HEK293 (cell line): Measurements from ENCODE around the gene CC2D2B.
"Not testable (repeated sequence)": the region's sequence is repeated elsewhere in the genome, so short reads cannot be mapped to it uniquely, and the experiment has no call there.

ENCODE experiments used
- CTCF ChIA-PET: fragments of 350-600 bp; formaldehyde crosslinking; extraction: SDS; loops from one replicate; lab custom pipeline; 2021; ENCODE audit warnings: antibody characterized with exemption; lab: Yijun Ruan, JAX
- POLR2A ChIA-PET: fragments of 300-600 bp; formaldehyde crosslinking; extraction: SDS; loops from one replicate; lab custom pipeline; 2020; ENCODE audit warnings: antibody characterized with exemption, inconsistent platforms; lab: Yijun Ruan, JAX
- H3K27ac ChIP-seq: fragments of 200-500 bp; sonication (Bioruptor generic); 2 replicates; pipeline ENCODE4 v1.5.1; 2014; ENCODE audit warnings: low read depth, low read length, control low read depth, inconsistent platforms; ENCODE audit errors: extremely low read depth
- H3K36me3 ChIP-seq, 2 experiments: fragments of 200-500 bp in 1 of 2; sonication (Bioruptor generic) in 1 of 2; 1 replicate in 1 of 2; 2 replicates in 1 of 2; pipeline ENCODE4 v1.5.1; 2014 to 2017; ENCODE audit warnings: inconsistent platforms in 2 of 2, low read length in 2 of 2; ENCODE audit not compliant: control insufficient read depth in 2 of 2, insufficient read depth in 1 of 2
- H3K4me1 ChIP-seq: fragments of 200-500 bp; sonication (Bioruptor generic); 2 replicates; pipeline ENCODE4 v1.5.1; 2014; ENCODE audit warnings: mild to moderate bottlenecking, low read length, inconsistent platforms; ENCODE audit not compliant: control insufficient read depth, insufficient read depth
- H3K4me3 ChIP-seq: 2 replicates; pipeline ENCODE4 v1.5.1; 2011; ENCODE audit warnings: low read depth, mild to moderate bottlenecking, control low read depth, low read length, moderate library complexity
- H3K9me3 ChIP-seq: fragments of 200-500 bp; sonication (Bioruptor generic); 2 replicates; pipeline ENCODE4 v1.5.1; 2014; ENCODE audit warnings: low read depth, low read length, inconsistent platforms; ENCODE audit not compliant: control insufficient read depth, insufficient read depth
- EGR2 ChIP-seq: fragments of 450-650 bp; formaldehyde crosslinking; IDR thresholded peaks from 2 replicates; pipeline ENCODE4 v1.5.1; 2016; ENCODE audit warnings: low read depth, missing biosample characterization, missing genetic modification characterization
- SP2 ChIP-seq: fragments of 450-650 bp; formaldehyde crosslinking; IDR thresholded peaks from 2 replicates; pipeline ENCODE4 v1.5.1; 2016; ENCODE audit warnings: missing biosample characterization, missing genetic modification characterization
- ZEB2 ChIP-seq: fragments of 450-650 bp; formaldehyde crosslinking; IDR thresholded peaks from 2 replicates; pipeline ENCODE4 v1.5.1; 2016; ENCODE audit warnings: missing biosample characterization, missing genetic modification characterization
- ZNF112 ChIP-seq: fragments of 450-650 bp; formaldehyde crosslinking; IDR thresholded peaks from 2 replicates; pipeline ENCODE4 v1.5.0; 2017; ENCODE audit warnings: missing biosample characterization, missing genetic modification characterization
- ZNF121 ChIP-seq: fragments of 450-650 bp; formaldehyde crosslinking; IDR thresholded peaks from 2 replicates; pipeline ENCODE4 v1.5.1; 2016; ENCODE audit warnings: missing biosample characterization, missing genetic modification characterization
- ZNF140 ChIP-seq: fragments of 450-650 bp; formaldehyde crosslinking; IDR thresholded peaks from 2 replicates; pipeline ENCODE4 v1.5.1; 2016; ENCODE audit warnings: missing biosample characterization, missing genetic modification characterization
- ZNF223 ChIP-seq: fragments of 450-650 bp; formaldehyde crosslinking; IDR thresholded peaks from 2 replicates; pipeline ENCODE4 v1.5.1; 2016; ENCODE audit warnings: missing biosample characterization, missing genetic modification characterization
- ZNF302 ChIP-seq: fragments of 450-650 bp; formaldehyde crosslinking; IDR thresholded peaks from 2 replicates; pipeline ENCODE4 v1.5.1; 2016; ENCODE audit warnings: missing biosample characterization, missing genetic modification characterization, low read depth
- ZNF335 ChIP-seq: fragments of 450-650 bp; formaldehyde crosslinking; conservative IDR thresholded peaks from 2 replicates; pipeline ENCODE4 v1.5.1; 2016; ENCODE audit warnings: missing biosample characterization, missing genetic modification characterization
- ZNF529 ChIP-seq: fragments of 450-650 bp; formaldehyde crosslinking; IDR thresholded peaks from 2 replicates; pipeline ENCODE4 v1.5.1; 2017; ENCODE audit warnings: missing genetic modification characterization, missing biosample characterization; ENCODE audit not compliant: insufficient replicate concordance
- ZNF585B ChIP-seq: fragments of 450-650 bp; formaldehyde crosslinking; IDR thresholded peaks from 2 replicates; pipeline ENCODE4 v1.5.1; 2016; ENCODE audit warnings: missing biosample characterization, missing genetic modification characterization
- ZNF664 ChIP-seq: fragments of 450-650 bp; formaldehyde crosslinking; IDR thresholded peaks from 2 replicates; pipeline ENCODE4 v1.5.1; 2016; ENCODE audit warnings: missing biosample characterization, missing genetic modification characterization
- ZNF707 ChIP-seq: fragments of 450-650 bp; formaldehyde crosslinking; IDR thresholded peaks from 2 replicates; pipeline ENCODE4 v1.5.1; 2016; ENCODE audit warnings: missing biosample characterization, missing genetic modification characterization
- ZNF747 ChIP-seq: fragments of 450-650 bp; formaldehyde crosslinking; IDR thresholded peaks from 2 replicates; pipeline ENCODE4 v1.5.1; 2016; ENCODE audit warnings: missing biosample characterization, missing genetic modification characterization
- ZNF785 ChIP-seq: fragments of 450-650 bp; formaldehyde crosslinking; IDR thresholded peaks from 2 replicates; pipeline ENCODE4 v1.5.1; 2016; ENCODE audit warnings: missing biosample characterization, missing genetic modification characterization
- ZXDB ChIP-seq: fragments of 450-650 bp; formaldehyde crosslinking; IDR thresholded peaks from 2 replicates; pipeline ENCODE4 v1.5.1; 2016; ENCODE audit warnings: missing biosample characterization, missing genetic modification characterization
- TF ChIP-seq, protein P1 (sequence below): fragments of 450-650 bp; formaldehyde crosslinking; IDR thresholded peaks from 2 replicates; pipeline ENCODE4 v1.5.1; 2016; ENCODE audit warnings: missing biosample characterization, missing genetic modification characterization
- TF ChIP-seq, protein P2 (sequence below): fragments of 450-650 bp; formaldehyde crosslinking; IDR thresholded peaks from 2 replicates; pipeline ENCODE4 v1.5.1; 2016; ENCODE audit warnings: missing biosample characterization, missing genetic modification characterization
- TF ChIP-seq, protein P3 (sequence below): fragments of 450-650 bp; formaldehyde crosslinking; IDR thresholded peaks from 2 replicates; pipeline ENCODE4 v1.5.1; 2016; ENCODE audit warnings: missing biosample characterization, missing genetic modification characterization
- TF ChIP-seq, protein P4 (sequence below): fragments of 450-650 bp; formaldehyde crosslinking; IDR thresholded peaks from 2 replicates; pipeline ENCODE4 v1.5.1; 2016; ENCODE audit warnings: missing biosample characterization, missing genetic modification characterization

The CC2D2B gene

DNA sequence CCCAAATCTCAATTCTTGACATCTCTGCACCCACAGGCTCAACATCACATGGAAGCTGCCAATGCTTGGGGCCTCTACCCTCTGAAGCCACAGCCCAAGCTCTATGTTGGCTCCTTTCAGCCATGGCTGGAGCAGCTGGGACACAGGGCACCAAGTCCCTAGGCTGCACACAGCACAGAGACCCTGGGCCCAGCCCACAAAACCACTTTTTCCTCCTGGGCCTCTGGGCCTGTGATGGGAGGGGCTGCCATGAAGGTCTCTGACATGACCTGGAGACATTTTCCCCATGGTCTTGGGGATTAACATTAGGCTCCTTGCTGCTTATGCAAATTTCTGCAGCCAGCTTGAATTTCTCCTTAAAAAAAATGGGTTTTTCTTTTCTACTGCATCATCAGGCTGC is 33.0 kb upstream of the CC2D2B start:
- H3K9me3 ChIP-seq, H3K27ac ChIP-seq, H3K4me3 ChIP-seq, H3K4me1 ChIP-seq, POLR2A ChIA-PET: not testable (repeated sequence)
- H3K36me3 ChIP-seq: peaks cover 0 to 26% of the 10 kb centered on the region in 2 experiments; a peak in 2 of 3 replicates
- TF ChIP-seq ZNF585B: peak; percentile 96
- CTCF ChIA-PET: interaction anchor here (1.1 kb wide), 1 partner anchor 8 kb away, joined by 4 read pairs; no protein-coding TSS in a partner anchor

DNA sequence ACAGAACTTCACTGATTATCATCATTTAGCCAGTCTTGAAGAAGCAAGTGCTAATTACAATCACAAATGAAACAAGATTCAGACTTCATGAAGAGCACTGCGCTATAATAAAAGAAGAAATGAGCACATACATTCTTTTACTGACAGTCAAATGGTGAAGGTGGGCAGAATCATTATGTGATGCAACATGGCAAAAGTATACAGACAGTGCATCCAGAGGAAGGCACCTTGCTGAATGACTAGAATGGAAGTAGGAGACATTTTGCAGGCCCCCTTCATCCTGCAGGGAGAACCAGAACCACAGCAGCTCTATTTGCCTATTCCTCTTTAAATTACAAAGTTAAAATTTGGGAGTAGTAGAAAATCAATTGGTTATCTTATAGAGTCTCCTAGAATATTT is 31.0 kb upstream of the CC2D2B start:
- no peaks in the 10 kb centered on the region for H3K9me3 ChIP-seq
- no peak overlapping the region for H3K27ac ChIP-seq
- POLR2A ChIA-PET: no interaction called here
- no peak for TF ChIP-seq ZNF707 (tag by site-specific recombination)
- TF ChIP-seq ZNF664 (tag by site-specific recombination): no peak
- no peak for TF ChIP-seq ZNF121 (tag by site-specific recombination)
- no peak for TF ChIP-seq ZNF335 (tag by site-specific recombination)
- TF ChIP-seq, protein P1, sequence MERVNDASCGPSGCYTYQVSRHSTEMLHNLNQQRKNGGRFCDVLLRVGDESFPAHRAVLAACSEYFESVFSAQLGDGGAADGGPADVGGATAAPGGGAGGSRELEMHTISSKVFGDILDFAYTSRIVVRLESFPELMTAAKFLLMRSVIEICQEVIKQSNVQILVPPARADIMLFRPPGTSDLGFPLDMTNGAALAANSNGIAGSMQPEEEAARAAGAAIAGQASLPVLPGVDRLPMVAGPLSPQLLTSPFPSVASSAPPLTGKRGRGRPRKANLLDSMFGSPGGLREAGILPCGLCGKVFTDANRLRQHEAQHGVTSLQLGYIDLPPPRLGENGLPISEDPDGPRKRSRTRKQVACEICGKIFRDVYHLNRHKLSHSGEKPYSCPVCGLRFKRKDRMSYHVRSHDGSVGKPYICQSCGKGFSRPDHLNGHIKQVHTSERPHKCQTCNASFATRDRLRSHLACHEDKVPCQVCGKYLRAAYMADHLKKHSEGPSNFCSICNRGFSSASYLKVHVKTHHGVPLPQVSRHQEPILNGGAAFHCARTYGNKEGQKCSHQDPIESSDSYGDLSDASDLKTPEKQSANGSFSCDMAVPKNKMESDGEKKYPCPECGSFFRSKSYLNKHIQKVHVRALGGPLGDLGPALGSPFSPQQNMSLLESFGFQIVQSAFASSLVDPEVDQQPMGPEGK: no peak
- no peak for TF ChIP-seq ZNF223
- no peak for TF ChIP-seq ZNF785
- TF ChIP-seq EGR2: no peak
- TF ChIP-seq ZEB2 (tag by site-specific recombination): no peak
- TF ChIP-seq, protein P2, sequence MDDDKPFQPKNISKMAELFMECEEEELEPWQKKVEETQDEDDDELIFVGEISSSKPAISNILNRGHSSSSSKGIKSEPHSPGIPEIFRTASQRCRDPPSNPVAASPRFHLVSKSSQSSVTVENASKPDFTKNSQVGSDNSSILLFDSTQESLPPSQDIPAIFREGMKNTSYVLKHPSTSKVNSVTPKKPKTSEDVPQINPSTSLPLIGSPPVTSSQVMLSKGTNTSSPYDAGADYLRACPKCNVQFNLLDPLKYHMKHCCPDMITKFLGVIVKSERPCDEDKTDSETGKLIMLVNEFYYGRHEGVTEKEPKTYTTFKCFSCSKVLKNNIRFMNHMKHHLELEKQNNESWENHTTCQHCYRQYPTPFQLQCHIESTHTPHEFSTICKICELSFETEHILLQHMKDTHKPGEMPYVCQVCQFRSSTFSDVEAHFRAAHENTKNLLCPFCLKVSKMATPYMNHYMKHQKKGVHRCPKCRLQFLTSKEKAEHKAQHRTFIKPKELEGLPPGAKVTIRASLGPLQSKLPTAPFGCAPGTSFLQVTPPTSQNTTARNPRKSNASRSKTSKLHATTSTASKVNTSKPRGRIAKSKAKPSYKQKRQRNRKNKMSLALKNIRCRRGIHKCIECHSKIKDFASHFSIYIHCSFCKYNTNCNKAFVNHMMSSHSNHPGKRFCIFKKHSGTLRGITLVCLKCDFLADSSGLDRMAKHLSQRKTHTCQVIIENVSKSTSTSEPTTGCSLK (tag by site-specific recombination): no peak
- no peak for TF ChIP-seq ZXDB (tag by site-specific recombination)
- TF ChIP-seq ZNF747 (tag by site-specific recombination): no peak
- no peak for TF ChIP-seq ZNF302 (tag by site-specific recombination)
- TF ChIP-seq, protein P3, sequence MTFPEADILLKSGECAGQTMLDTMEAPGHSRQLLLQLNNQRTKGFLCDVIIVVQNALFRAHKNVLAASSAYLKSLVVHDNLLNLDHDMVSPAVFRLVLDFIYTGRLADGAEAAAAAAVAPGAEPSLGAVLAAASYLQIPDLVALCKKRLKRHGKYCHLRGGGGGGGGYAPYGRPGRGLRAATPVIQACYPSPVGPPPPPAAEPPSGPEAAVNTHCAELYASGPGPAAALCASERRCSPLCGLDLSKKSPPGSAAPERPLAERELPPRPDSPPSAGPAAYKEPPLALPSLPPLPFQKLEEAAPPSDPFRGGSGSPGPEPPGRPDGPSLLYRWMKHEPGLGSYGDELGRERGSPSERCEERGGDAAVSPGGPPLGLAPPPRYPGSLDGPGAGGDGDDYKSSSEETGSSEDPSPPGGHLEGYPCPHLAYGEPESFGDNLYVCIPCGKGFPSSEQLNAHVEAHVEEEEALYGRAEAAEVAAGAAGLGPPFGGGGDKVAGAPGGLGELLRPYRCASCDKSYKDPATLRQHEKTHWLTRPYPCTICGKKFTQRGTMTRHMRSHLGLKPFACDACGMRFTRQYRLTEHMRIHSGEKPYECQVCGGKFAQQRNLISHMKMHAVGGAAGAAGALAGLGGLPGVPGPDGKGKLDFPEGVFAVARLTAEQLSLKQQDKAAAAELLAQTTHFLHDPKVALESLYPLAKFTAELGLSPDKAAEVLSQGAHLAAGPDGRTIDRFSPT: no peak
- TF ChIP-seq ZNF529: no peak
- TF ChIP-seq ZNF140 (tag by site-specific recombination): no peak
- TF ChIP-seq, protein P4, sequence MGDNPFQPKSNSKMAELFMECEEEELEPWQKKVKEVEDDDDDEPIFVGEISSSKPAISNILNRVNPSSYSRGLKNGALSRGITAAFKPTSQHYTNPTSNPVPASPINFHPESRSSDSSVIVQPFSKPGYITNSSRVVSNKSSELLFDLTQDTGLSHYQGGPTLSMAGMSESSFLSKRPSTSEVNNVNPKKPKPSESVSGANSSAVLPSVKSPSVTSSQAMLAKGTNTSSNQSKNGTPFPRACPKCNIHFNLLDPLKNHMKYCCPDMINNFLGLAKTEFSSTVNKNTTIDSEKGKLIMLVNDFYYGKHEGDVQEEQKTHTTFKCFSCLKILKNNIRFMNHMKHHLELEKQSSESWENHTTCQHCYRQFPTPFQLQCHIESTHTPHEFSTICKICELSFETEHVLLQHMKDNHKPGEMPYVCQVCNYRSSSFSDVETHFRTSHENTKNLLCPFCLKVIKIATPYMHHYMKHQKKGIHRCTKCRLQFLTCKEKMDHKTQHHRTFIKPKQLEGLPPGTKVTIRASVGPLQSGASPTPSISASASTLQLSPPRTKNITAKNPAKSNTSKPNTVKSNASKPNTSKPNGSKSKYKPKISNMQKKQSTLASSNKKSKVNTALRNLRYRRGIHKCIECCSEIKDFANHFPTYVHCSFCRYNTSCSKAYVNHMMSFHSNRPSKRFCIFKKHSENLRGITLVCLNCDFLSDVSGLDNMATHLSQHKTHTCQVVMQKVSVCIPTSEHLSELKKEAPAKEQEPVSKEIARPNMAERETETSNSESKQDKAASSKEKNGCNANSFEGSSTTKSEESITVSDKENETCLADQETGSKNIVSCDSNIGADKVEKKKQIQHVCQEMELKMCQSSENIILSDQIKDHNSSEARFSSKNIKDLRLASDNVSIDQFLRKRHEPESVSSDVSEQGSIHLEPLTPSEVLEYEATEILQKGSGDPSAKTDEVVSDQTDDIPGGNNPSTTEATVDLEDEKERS (tag by site-specific recombination): no peak
- TF ChIP-seq ZNF112 (tag by site-specific recombination): no peak
- TF ChIP-seq SP2 (tag by site-specific recombination): no peak
- H3K36me3 ChIP-seq: peaks cover 0 to 22% of the 10 kb centered on the region in 2 experiments; a peak in 2 of 3 replicates
- no peaks in the 10 kb centered on the region for H3K4me1 ChIP-seq
- CTCF ChIA-PET: interaction anchor here (0.6 kb wide), 1 partner anchor 499 kb away, joined by 3 read pairs; no protein-coding TSS in a partner anchor
- H3K4me3 ChIP-seq: no peak overlapping the region
